GM19035 (cell line): ENCODE results near the gene BID.

ENCODE experiments used
- ATAC-seq: cut with Tn5 transposase; IDR thresholded peaks from one replicate; pipeline ENCODE4 v1.9.1; 2021; ENCODE audit not compliant: unreplicated experiment

The BID gene

GRCh38 chr22:17739196-17739975 is 34.9 kb downstream of the BID start:
- no peak for ATAC-seq

- ATAC-seq = no peak
Observed at GRCh38 chr22:17738386-17739128, 35.7 kb downstream of the BID start.

- no peak for ATAC-seq
Observed at GRCh38 chr22:17734187-17734586, 40.1 kb downstream of the BID start.

GRCh38 chr22:17733466-17733865 is 40.8 kb downstream of the BID start:
- ATAC-seq = no peak

- no peak for ATAC-seq
Observed at GRCh38 chr22:17732251-17732854, 41.9 kb downstream of the BID start.

GRCh38 chr22:17729561-17729960 is 44.7 kb downstream of the BID start:
- no peak for ATAC-seq

GRCh38 chr22:17728786-17729185 is 45.5 kb downstream of the BID start:
- no peak for ATAC-seq

GRCh38 chr22:17726928-17727897 is 47.1 kb downstream of the BID start:
- no peak for ATAC-seq

GRCh38 chr22:17726006-17726927 is 48.0 kb downstream of the BID start:
- ATAC-seq = no peak

- no peak for ATAC-seq
Observed at GRCh38 chr22:17725500-17725796, 48.8 kb downstream of the BID start.

GRCh38 chr22:17724678-17725499 is 49.4 kb downstream of the BID start:
- no peak for ATAC-seq

- no peak for ATAC-seq
Observed at GRCh38 chr22:17724241-17724640, 50.0 kb downstream of the BID start.

- no peak for ATAC-seq
Observed at GRCh38 chr22:17719911-17720310, 54.4 kb downstream of the BID start.

- ATAC-seq = no peak
Observed at GRCh38 chr22:17717708-17718107, 56.6 kb downstream of the BID start.

- no peak for ATAC-seq
Observed at GRCh38 chr22:17716529-17716928, 57.7 kb downstream of the BID start.

GRCh38 chr22:17712441-17712840 is 61.8 kb downstream of the BID start:
- ATAC-seq = no peak

- ATAC-seq = no peak
Observed at GRCh38 chr22:17710023-17710422, 64.2 kb downstream of the BID start.

GRCh38 chr22:17707526-17707925 is 66.7 kb downstream of the BID start:
- no peak for ATAC-seq

- ATAC-seq = no peak
Observed at GRCh38 chr22:17706947-17707346, 67.3 kb downstream of the BID start.
